HG03565 (cell line): ENCODE results near the gene AP2A1.
"Not testable (repeated sequence)": the region's sequence is repeated elsewhere in the genome, so short reads cannot be mapped to it uniquely, and the experiment has no call there.

ENCODE experiments used
- ATAC-seq: cut with Tn5 transposase; IDR thresholded peaks from one replicate; pipeline ENCODE4 v1.9.1; 2021; ENCODE audit warnings: mild to moderate bottlenecking, moderate library complexity; ENCODE audit not compliant: unreplicated experiment

Gene AP2A1

GRCh38 chr19:49811328-49811727 is 44.5 kb downstream of the AP2A1 start:
- ATAC-seq = no peak

- ATAC-seq = no peak
These were observed 45.7 kb downstream of the AP2A1 start for GRCh38 chr19:49812452-49812996.

GRCh38 chr19:49812997-49813861 is 46.4 kb downstream of the AP2A1 start, which contains the start of gene FUZ:
TSS of gene FUZ (minus strand) at chr19:49813292. CDS start at chr19:49813106, 186 bp downstream.
- peak; percentile 49 for ATAC-seq

GRCh38 chr19:49814010-49814409 is 47.2 kb downstream of the AP2A1 start:
- ATAC-seq = no peak

GRCh38 chr19:49816590-49816989 is 49.8 kb downstream of the AP2A1 start:
- no peak for ATAC-seq

GRCh38 chr19:49817964-49818648 is 51.3 kb downstream of the AP2A1 start, which contains the start of gene MED25:
TSS of gene MED25 (plus strand) at chr19:49818289. CDS start at chr19:49818342, 53 bp downstream.
- ATAC-seq = peak; percentile 65

- no peak for ATAC-seq
These were observed 52.0 kb downstream of the AP2A1 start for GRCh38 chr19:49818649-49819370.

- not testable (repeated sequence) for ATAC-seq
These were observed 52.8 kb downstream of the AP2A1 start for GRCh38 chr19:49819452-49820115.

GRCh38 chr19:49820125-49820524 is 53.3 kb downstream of the AP2A1 start:
- ATAC-seq = no peak

GRCh38 chr19:49823472-49823871 is 56.7 kb downstream of the AP2A1 start:
- ATAC-seq = no peak

GRCh38 chr19:49824662-49825061 is 57.9 kb downstream of the AP2A1 start:
- no peak for ATAC-seq

- ATAC-seq = no peak
These were observed 60.2 kb downstream of the AP2A1 start for GRCh38 chr19:49827034-49827433.

GRCh38 chr19:49829200-49829599 is 62.4 kb downstream of the AP2A1 start:
- no peak for ATAC-seq

- no peak for ATAC-seq
These were observed 62.9 kb downstream of the AP2A1 start for GRCh38 chr19:49829721-49830120.

- ATAC-seq = no peak
These were observed 64.0 kb downstream of the AP2A1 start for GRCh38 chr19:49830766-49831165.

- ATAC-seq = no peak
These were observed 64.8 kb downstream of the AP2A1 start for GRCh38 chr19:49831592-49831991.

- ATAC-seq = no peak
These were observed 65.8 kb downstream of the AP2A1 start for GRCh38 chr19:49832556-49832955.

GRCh38 chr19:49833599-49833998 is 66.8 kb downstream of the AP2A1 start:
- no peak for ATAC-seq

GRCh38 chr19:49835562-49835961 is 68.8 kb downstream of the AP2A1 start:
- no peak for ATAC-seq
